Subcutaneous adipose tissue (tissue), 4 donors: ENCODE measurements around the gene PACSIN2. TPM values are rescaled to one million over a fixed set of nuclear protein-coding genes. Genes with fewer than 3 reads are reported as not detected.

Experiments
- total RNA-seq, 4 donors: library from RNA; depleted of rRNA; stranded (reverse); fragments of >200 nt; gene quantifications; one replicate each; pipeline ENCODE4 v1.1.0, GENCODE V29; 2016
- TF ChIP-seq, protein P1 (sequence below): fragments of 450-650 bp; IDR thresholded peaks from one replicate; pipeline ENCODE4 v1.5.1; 2016; ENCODE audit warnings: low read depth, mild to moderate bottlenecking, control low read depth, antibody characterized with exemption, moderate library complexity

Gene PACSIN2
- total RNA-seq, 4 donors from 2014 or later: 36.5 to 45.8 (median 39.9) TPM

DNA sequence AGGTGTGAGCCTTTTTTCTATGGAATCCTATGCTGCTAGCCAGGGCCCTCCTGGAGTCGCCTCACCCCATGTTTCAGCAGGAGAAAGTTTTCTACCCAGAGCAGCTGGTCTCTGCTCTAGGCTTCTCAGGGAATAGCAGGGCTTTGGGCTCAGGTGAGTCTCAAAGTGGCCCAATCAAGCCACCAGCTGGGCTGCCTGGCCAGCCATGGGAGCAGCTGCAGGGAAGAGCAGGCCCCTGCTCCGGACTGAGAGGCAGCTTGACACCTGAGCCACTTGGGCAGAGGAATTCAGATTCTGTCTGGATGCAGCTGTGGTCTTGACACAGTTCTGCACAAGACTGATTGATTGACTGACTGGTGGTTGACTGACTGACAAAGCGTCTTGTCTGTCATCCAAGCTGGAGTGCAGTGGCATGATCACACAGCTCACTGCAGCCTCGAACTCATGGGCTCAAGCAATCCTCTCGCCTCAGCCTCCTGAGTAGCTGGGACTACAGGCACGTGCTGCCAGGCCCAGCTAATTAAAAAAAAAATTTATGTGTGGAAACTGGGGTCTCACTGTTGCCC, 100.4 kb downstream of the PACSIN2 start:
- TF ChIP-seq, protein P1, sequence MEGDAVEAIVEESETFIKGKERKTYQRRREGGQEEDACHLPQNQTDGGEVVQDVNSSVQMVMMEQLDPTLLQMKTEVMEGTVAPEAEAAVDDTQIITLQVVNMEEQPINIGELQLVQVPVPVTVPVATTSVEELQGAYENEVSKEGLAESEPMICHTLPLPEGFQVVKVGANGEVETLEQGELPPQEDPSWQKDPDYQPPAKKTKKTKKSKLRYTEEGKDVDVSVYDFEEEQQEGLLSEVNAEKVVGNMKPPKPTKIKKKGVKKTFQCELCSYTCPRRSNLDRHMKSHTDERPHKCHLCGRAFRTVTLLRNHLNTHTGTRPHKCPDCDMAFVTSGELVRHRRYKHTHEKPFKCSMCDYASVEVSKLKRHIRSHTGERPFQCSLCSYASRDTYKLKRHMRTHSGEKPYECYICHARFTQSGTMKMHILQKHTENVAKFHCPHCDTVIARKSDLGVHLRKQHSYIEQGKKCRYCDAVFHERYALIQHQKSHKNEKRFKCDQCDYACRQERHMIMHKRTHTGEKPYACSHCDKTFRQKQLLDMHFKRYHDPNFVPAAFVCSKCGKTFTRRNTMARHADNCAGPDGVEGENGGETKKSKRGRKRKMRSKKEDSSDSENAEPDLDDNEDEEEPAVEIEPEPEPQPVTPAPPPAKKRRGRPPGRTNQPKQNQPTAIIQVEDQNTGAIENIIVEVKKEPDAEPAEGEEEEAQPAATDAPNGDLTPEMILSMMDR: no peak

DNA sequence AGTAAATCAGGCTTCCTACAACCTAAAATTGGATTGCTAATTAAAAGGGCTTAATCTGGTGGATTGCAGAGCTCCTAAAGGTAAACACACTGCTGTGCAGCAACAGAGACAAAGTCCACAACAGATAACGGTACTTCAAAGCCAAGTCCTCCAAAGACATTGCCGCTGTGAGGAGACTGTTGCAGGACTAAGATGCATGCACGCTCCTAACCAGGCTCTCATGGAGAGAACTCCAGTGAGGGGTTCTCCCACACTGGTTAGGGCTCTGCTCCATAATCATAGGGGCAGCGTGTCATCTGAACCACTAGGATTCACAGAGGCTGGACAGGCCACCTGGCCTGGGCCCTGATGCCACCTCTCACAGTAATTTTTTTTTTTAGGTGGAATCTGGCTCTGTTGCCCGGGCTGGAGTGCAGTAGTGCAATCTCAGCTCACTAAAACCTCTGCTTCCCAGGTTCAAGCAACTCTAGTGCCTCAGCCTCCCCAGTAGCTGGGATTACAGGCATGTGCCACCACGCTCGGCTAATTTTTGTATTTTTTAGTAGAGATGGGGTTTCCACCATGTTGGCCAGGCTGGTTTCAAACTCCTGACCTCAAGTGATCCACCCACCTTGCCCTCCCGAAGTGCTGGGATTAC, 101.0 kb downstream of the PACSIN2 start:
- TF ChIP-seq, protein P1: no peak

DNA sequence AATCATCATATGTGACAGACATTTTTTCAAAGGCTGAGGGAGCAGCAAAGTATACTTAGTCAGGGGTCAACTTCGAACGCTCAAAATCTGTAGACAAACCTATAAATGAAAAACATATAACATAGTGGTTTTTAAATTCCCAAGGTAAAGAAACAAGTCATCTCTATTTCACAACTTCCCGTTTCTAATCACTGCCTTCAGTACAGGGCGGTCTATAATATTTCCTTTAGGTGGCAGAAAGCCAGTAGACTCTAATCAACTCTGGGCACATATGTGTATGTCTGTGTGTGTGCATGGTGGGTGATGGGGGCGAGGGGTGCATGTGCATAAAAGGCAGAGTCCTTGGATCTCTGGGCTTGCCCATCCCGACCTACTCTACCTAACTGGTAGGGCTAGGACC, 102.9 kb downstream of the PACSIN2 start:
- TF ChIP-seq, protein P1: no peak

DNA sequence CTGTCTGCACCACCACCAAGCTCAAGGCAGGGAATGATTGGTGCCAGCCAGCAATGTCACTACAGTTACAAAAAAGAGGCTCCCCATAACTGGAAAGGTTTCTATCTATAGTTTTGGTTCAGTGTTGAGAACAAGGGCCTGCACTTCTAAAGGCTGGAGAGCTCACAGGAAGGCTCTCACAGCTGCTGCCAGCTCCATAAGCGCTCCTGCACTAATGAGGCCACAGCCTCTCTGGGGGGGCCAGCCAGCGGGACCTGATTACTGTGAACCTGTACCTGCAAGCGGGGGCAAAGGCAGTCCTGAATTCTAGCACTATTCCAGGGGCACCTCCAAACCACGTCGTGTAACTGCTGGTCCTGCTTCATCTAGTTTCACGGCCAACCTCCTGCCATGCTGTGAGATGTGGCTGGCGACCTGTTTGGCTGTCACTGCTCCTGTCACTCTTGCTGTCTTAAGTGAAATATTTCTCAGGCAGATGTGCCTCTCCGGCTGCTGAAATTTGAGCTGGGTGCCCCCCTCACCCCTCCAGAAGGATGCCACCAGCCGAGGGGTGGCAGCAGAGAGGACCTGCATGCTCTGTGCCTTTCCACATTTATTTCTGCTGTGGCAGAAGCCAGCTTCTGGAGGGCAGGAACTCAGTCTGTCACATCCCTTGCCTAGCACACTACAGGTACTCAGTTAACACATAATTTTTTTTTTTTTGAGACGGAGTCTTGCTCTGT, 104.6 kb downstream of the PACSIN2 start:
- TF ChIP-seq, protein P1: no peak

DNA sequence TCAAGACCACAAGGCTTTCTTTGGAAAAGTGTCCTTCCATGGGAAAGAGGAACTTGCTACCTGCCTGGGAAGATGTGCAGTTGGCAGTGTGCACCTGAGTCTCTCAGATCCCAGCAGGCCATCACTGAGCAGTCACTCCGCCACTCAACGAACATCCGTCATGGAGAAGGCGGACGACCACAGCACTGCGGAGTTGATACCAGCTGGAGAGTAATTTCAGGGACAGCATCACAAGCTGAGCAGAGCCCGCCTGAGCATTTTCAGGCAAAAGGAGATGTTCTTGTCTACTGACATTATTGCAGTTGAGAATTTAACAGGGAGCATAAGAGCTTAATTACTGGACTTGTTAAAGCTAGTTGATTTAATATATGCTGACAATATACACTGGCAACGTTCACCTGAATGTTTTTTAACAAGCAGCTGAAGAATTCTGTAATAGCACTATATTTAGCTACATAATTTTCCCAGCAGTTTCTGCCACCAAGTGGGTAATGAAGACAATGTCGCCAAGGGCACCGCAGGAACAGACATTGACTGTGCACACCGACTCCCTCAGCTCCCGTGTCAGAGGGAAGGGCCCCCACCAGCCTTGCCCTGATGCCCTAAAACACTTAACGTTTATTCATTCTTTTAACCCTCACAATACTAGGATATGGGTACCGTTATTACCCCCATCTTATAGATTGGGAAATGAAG, 105.4 kb downstream of the PACSIN2 start:
- TF ChIP-seq, protein P1: no peak

DNA sequence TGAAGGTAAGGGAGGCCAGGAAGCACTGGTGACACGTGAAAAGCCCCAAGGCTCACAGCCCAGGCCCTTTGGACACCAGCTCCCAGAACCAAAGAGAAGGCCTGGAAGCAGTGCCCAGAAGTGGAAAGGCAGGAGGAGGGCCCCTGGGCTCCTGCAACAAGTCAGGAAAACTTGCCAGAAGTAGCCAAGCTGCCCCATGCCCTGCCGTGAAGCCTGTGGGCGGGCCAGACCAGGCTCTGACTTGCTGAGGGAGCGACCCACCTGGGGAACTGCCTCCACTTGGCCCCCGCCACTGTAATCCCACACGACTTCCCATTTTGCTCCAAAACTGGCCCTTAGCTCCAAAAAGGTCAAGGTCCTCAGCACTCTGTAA, 106.6 kb downstream of the PACSIN2 start:
- TF ChIP-seq, protein P1: no peak
